Fibroblast of lung (primary cell): Measurements from ENCODE around the gene SLC25A25. TPM values are rescaled to one million over a fixed set of nuclear protein-coding genes. Genes with fewer than 3 reads are reported as not detected.

Experiments
- DNase-seq, 2 donors: peaks; one replicate each; pipeline versions ENCODE4 v3.0.0 to v3.0.0-alpha.2; 2010; ENCODE audit warnings: low read depth in 2 of 2
- H2AFZ ChIP-seq: 2 replicates; pipeline ENCODE4 v1.5.1; 2012; ENCODE audit warnings: low read length, control low read depth, inconsistent platforms
- H3K27ac ChIP-seq: 2 replicates; pipeline ENCODE4 v1.5.1; 2011; ENCODE audit warnings: low read length, control low read depth; ENCODE audit not compliant: insufficient read depth
- H3K27me3 ChIP-seq: 2 replicates; pipeline ENCODE4 v1.5.1; 2011; ENCODE audit warnings: mild to moderate bottlenecking, low read length; ENCODE audit not compliant: control insufficient read depth, insufficient read depth
- H3K36me3 ChIP-seq: 2 replicates; pipeline ENCODE4 v1.5.1; 2011; ENCODE audit warnings: low read length; ENCODE audit not compliant: control insufficient read depth, insufficient read depth
- H3K4me1 ChIP-seq: 2 replicates; pipeline ENCODE4 v1.5.1; 2011; ENCODE audit warnings: low read length; ENCODE audit not compliant: control insufficient read depth, insufficient read depth; ENCODE audit errors: extremely low read depth
- H3K4me2 ChIP-seq: 2 replicates; pipeline ENCODE4 v1.5.1; 2011; ENCODE audit warnings: low read length, control low read depth; ENCODE audit not compliant: insufficient read depth; ENCODE audit errors: extremely low read depth
- H3K4me3 ChIP-seq, 4 experiments: fragments of 200-600 bp in 1 of 4; sonication (generic) in 1 of 4; replicated peaks in 1 of 4; 2 replicates each; pipeline ENCODE4 v1.5.1; 2011 to 2016; ENCODE audit warnings: low read length in 4 of 4, low read depth in 3 of 4, mild to moderate bottlenecking in 3 of 4, control low read depth in 2 of 4, inconsistent platforms in 1 of 4, mixed read lengths in 1 of 4; ENCODE audit not compliant: insufficient read depth in 1 of 4; ENCODE audit errors: control extremely low read depth in 1 of 4
- H3K79me2 ChIP-seq: 2 replicates; pipeline ENCODE4 v1.5.1; 2012; ENCODE audit warnings: mild to moderate bottlenecking, low read length, inconsistent platforms; ENCODE audit not compliant: control insufficient read depth, insufficient read depth
- H3K9ac ChIP-seq: 2 replicates; pipeline ENCODE4 v1.5.1; 2011; ENCODE audit warnings: mild to moderate bottlenecking, low read length, control low read depth; ENCODE audit not compliant: insufficient read depth
- H3K9me3 ChIP-seq: 2 replicates; pipeline ENCODE4 v1.5.1; 2012; ENCODE audit warnings: low read depth, low read length; ENCODE audit not compliant: control insufficient read depth, insufficient read depth
- H4K20me1 ChIP-seq: 2 replicates; pipeline ENCODE4 v1.5.1; 2011; ENCODE audit warnings: low read length; ENCODE audit not compliant: control insufficient read depth, insufficient read depth; ENCODE audit errors: extremely low read depth
- EZH2 ChIP-seq: IDR thresholded peaks from 2 replicates; pipeline ENCODE4 v1.5.1; 2012; ENCODE audit warnings: low read length, control low read depth, mild to moderate bottlenecking; ENCODE audit errors: missing control alignments
- polyA plus RNA-seq, 2 donors: library from polyadenylated mRNA; depleted of rRNA in 1 of 2; stranded (reverse) in 1 of 2; unstranded in 1 of 2; fragments of >200 nt; gene quantifications; 2 replicates each; pipeline ENCODE4 v1.2.1, GENCODE V29; 2011 to 2012; ENCODE audit warnings: missing spikeins in 1 of 2
- total RNA-seq: library from RNA; depleted of rRNA; stranded (reverse); fragments of >200 nt; gene quantifications from 2 replicates; pipeline ENCODE4 v1.2.1, GENCODE V29; 2014
- TF ChIP-seq, protein P1 (sequence below), 2 donors: IDR thresholded peaks in 1 of 2; conservative IDR thresholded peaks in 1 of 2; 1 replicate in 1 of 2; 2 replicates in 1 of 2; pipeline ENCODE4 v1.5.1; 2011 to 2012; ENCODE audit warnings: low read length in 2 of 2, control low read depth in 1 of 2, inconsistent platforms in 1 of 2, low read depth in 1 of 2, mild to moderate bottlenecking in 1 of 2

The SLC25A25 gene
- total and polyA plus RNA-seq, 2 donors (not counting 1 experiment from before 2014, with no cell fraction given): 14.0 to 30.7 TPM

- H3K36me3 ChIP-seq: peaks cover 2% of the 10 kb centered on the region
- H3K79me2 ChIP-seq: peaks cover 62% of the 10 kb centered on the region
- H4K20me1 ChIP-seq: no peaks in the 10 kb centered on the region
- no peaks in the 10 kb centered on the region for H3K9me3 ChIP-seq
- H3K9ac ChIP-seq: peak overlapping the region; percentile 18
- H3K4me3 ChIP-seq: peak overlapping the region in 3 of 4 experiments; percentile 0 to 64 (median 6)
- peak overlapping the region; percentile 96 for H3K27ac ChIP-seq
- H2AFZ ChIP-seq: no peak overlapping the region
- H3K27me3 ChIP-seq: no peaks in the 10 kb centered on the region
- H3K4me1 ChIP-seq: peaks cover 40% of the 10 kb centered on the region
- peak overlapping the region; percentile 94 for H3K4me2 ChIP-seq
- DNase-seq: no peak
- no peak for TF ChIP-seq EZH2
- TF ChIP-seq, protein P1, sequence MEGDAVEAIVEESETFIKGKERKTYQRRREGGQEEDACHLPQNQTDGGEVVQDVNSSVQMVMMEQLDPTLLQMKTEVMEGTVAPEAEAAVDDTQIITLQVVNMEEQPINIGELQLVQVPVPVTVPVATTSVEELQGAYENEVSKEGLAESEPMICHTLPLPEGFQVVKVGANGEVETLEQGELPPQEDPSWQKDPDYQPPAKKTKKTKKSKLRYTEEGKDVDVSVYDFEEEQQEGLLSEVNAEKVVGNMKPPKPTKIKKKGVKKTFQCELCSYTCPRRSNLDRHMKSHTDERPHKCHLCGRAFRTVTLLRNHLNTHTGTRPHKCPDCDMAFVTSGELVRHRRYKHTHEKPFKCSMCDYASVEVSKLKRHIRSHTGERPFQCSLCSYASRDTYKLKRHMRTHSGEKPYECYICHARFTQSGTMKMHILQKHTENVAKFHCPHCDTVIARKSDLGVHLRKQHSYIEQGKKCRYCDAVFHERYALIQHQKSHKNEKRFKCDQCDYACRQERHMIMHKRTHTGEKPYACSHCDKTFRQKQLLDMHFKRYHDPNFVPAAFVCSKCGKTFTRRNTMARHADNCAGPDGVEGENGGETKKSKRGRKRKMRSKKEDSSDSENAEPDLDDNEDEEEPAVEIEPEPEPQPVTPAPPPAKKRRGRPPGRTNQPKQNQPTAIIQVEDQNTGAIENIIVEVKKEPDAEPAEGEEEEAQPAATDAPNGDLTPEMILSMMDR (conservative IDR thresholded peaks at IDR 0.05 in 1 of 2, IDR thresholded peaks at IDR 0.05 in 1 of 2; ENCODE audit: low read depth in 1 of 2, low read length in 2 of 2): no peak
These were observed 25.0 kb downstream of the SLC25A25 start for GRCh38 chr9:128093011-128093410.

- Histone ChIP-seq H3K4me2 (peak overlapping the region; percentile 72), H3K27me3 (no peaks in the 10 kb centered on the region), H3K36me3 (peaks cover 3% of the 10 kb centered on the region), H3K27ac (peak overlapping the region; percentile 96), H3K79me2 (peaks cover 61% of the 10 kb centered on the region), H4K20me1 (no peaks in the 10 kb centered on the region), H3K4me3 (peak overlapping the region; percentile 16 to 64 (median 34)), H3K9me3 (no peaks in the 10 kb centered on the region), H3K4me1 (peaks cover 43% of the 10 kb centered on the region), H3K9ac (peak overlapping the region; percentile 64), H2AFZ (no peak overlapping the region)
- TF ChIP-seq EZH2: no peak
- TF ChIP-seq, protein P1 (conservative IDR thresholded peaks at IDR 0.05 in 1 of 2, IDR thresholded peaks at IDR 0.05 in 1 of 2; ENCODE audit: low read depth in 1 of 2, low read length in 2 of 2): no peak
- peak; percentile 98 for DNase-seq
These were observed 26.3 kb downstream of the SLC25A25 start for GRCh38 chr9:128094166-128094949.

DNA sequence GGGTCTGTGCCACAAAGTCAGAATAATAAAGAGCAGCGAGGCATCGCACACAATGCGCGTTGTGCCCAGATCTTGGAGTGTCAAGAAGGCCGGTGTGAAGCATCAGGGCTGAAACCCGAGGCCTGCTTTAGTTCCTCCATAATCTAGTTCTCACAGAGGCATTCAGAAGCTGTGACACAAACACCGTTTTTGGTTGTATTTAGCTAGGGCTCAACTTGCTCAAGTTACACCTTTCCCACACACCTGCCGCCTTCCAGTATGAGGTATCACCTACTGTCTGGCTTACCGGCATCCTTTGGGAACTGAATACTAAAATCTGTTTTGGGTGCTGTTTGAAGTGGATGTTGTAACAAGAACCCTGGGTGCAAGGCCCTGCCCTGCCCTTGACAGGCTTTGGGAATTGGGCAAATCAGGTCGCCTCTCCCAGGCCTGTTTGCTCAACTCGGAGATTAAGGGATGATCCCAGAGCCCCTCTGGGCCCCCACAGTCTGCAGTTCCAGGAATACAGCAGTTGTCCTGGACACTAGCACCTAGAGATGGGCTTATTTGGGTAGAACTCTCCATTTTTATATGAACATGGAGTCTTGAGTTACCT lies 27.0 kb downstream of the SLC25A25 start:
- Histone ChIP-seq H3K4me1 (peaks cover 48% of the 10 kb centered on the region), H3K36me3 (peaks cover 5% of the 10 kb centered on the region), H3K9ac (peak overlapping the region; percentile 22), H3K4me3 (peak overlapping the region in 1 of 4 experiments; percentile 3), H4K20me1 (no peaks in the 10 kb centered on the region), H3K27me3 (no peaks in the 10 kb centered on the region), H3K27ac (peak overlapping the region; percentile 96), H3K79me2 (peaks cover 61% of the 10 kb centered on the region), H3K9me3 (no peaks in the 10 kb centered on the region), H2AFZ (no peak overlapping the region), H3K4me2 (peak overlapping the region; percentile 66)
- TF ChIP-seq EZH2: no peak
- TF ChIP-seq, protein P1 (conservative IDR thresholded peaks at IDR 0.05 in 1 of 2, IDR thresholded peaks at IDR 0.05 in 1 of 2; ENCODE audit: low read depth in 1 of 2, low read length in 2 of 2): no peak
- no peak for DNase-seq
